ENCODE results near the gene SBF2. TPM values are rescaled to one million over a fixed set of nuclear protein-coding genes. Genes with fewer than 3 reads are reported as not detected.

Gene SBF2
- total RNA-seq, 1 donor from 2014 or later = 12.0 TPM

DNA sequence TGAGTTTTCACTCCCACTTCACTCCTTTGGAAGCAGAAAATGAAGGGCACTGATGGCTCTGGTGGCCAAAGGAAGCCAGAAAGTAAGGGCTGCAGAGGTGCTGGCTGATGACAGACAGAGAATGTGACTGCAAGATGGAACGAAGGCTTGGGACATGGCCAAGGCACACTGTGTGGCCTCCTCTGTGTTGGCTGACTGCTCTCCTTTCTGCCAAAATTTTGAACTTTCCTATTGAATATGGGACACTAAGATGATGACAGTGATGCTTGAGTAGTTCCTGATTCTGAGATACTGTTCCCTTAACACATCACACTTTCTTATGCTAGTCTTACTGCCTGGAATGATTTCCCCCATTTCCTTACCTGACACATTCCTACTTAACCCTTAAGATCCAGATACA lies 473.8 kb downstream of the SBF2 start:
- H3K27me3 Mint-ChIP-seq = no peaks in the 10 kb centered on the region
- no peaks in the 10 kb centered on the region for H3K9me3 Mint-ChIP-seq
- peaks cover 3% of the 10 kb centered on the region for H3K36me3 Mint-ChIP-seq (ENCODE audit: low read depth)
- ChIA-PET POLR2A (interaction anchor here (0.6 kb wide), 1 partner anchor 607 kb away, joined by 8 read pairs; no protein-coding TSS in a partner anchor), CTCF (no interaction called here)
- intact Hi-C loops (cut with micrococcal nuclease) = no loop called here
- TF ChIP-seq, protein P1, sequence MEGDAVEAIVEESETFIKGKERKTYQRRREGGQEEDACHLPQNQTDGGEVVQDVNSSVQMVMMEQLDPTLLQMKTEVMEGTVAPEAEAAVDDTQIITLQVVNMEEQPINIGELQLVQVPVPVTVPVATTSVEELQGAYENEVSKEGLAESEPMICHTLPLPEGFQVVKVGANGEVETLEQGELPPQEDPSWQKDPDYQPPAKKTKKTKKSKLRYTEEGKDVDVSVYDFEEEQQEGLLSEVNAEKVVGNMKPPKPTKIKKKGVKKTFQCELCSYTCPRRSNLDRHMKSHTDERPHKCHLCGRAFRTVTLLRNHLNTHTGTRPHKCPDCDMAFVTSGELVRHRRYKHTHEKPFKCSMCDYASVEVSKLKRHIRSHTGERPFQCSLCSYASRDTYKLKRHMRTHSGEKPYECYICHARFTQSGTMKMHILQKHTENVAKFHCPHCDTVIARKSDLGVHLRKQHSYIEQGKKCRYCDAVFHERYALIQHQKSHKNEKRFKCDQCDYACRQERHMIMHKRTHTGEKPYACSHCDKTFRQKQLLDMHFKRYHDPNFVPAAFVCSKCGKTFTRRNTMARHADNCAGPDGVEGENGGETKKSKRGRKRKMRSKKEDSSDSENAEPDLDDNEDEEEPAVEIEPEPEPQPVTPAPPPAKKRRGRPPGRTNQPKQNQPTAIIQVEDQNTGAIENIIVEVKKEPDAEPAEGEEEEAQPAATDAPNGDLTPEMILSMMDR (IDR thresholded peaks at IDR 0.05) = no peak
- DNase-seq = no peak
- H3K4me1 Mint-ChIP-seq = no peaks in the 10 kb centered on the region
- H3K4me3 Mint-ChIP-seq = no peak overlapping the region
- no peak overlapping the region for H3K27ac Mint-ChIP-seq
- ATAC-seq (ENCODE audit: low read depth) = no peak

DNA sequence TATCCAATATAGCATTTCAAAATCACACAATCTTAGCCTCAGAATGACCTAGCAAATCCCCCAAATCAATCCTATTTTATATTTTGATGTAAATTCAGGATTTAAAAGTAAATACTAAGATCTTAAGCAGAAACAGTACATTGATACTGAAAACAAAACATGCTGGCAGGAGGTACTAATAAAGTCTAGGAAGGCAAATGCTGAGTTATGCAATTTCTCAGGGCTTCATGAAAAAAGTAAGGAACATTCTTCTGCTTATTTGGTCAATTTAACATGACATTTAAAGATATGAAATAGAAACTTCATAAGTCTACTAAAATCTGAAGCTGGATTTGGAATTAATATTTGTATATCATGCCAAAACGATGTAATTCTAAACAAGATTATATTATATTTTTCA lies 476.8 kb downstream of the SBF2 start:
- Mint-ChIP-seq H3K4me3 (no peak overlapping the region), H3K9me3 (no peaks in the 10 kb centered on the region), H3K4me1 (no peaks in the 10 kb centered on the region), H3K27me3 (no peaks in the 10 kb centered on the region), H3K36me3 (ENCODE audit: low read depth) (peaks cover 8% of the 10 kb centered on the region), H3K27ac (no peak overlapping the region)
- ATAC-seq (ENCODE audit: low read depth) (no peak), DNase-seq (no peak)
- CTCF ChIA-PET = no interaction called here
- intact Hi-C loops (cut with micrococcal nuclease) = no loop called here
- POLR2A ChIA-PET = no interaction called here
- TF ChIP-seq, protein P1 (IDR thresholded peaks at IDR 0.05) = no peak

DNA sequence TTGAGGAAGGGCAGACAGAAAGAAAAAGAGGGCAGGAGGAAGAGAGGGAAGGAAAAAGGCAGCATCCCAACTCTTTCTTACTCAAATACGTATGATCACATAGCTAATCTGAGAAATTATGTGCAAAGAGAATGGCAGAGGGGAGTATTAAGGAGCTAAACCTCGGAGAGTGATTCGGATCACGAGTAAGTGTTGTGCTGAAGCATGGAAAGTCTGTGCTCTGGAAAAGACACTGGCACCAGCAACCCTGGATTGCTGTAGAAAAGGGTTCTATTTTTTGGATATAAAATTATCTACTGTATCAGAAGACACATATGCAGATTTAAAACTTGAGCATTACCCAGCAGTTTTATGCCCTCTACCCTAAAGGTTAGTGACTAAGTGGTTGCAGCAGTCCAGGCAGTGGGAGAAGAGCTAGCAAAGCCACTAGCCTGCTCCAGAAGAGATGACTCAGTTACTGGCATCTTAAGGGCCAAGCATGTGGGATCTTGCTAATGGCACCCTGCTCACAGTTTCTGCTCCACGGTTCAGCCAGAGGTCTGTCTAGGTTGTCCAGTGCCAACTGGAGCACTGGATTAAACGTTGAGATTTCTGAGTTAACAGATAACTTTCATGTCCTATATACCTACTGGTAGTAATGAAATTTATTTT lies 478.4 kb downstream of the SBF2 start:
- POLR2A ChIA-PET = interaction anchor here (0.6 kb wide), 1 partner anchor 53 kb away, joined by 5 read pairs; no protein-coding TSS in a partner anchor
- no peaks in the 10 kb centered on the region for H3K9me3 Mint-ChIP-seq
- peaks cover 17% of the 10 kb centered on the region for H3K36me3 Mint-ChIP-seq (ENCODE audit: low read depth)
- CTCF ChIA-PET = no interaction called here
- no peak overlapping the region for H3K27ac Mint-ChIP-seq
- no peaks in the 10 kb centered on the region for H3K4me1 Mint-ChIP-seq
- H3K4me3 Mint-ChIP-seq = no peak overlapping the region
- DNase-seq (no peak), ATAC-seq (ENCODE audit: low read depth) (no peak)
- H3K27me3 Mint-ChIP-seq = no peaks in the 10 kb centered on the region
- intact Hi-C loops (cut with micrococcal nuclease) = no loop called here
- TF ChIP-seq, protein P1 (IDR thresholded peaks at IDR 0.05) = no peak

GRCh38 chr11:9814108-9814507 lies 479.9 kb downstream of the SBF2 start:
- no peak overlapping the region for H3K4me3 Mint-ChIP-seq
- DNase-seq (no peak), ATAC-seq (ENCODE audit: low read depth) (no peak)
- intact Hi-C loops (cut with micrococcal nuclease) = no loop called here
- TF ChIP-seq, protein P1 (IDR thresholded peaks at IDR 0.05) = no peak
- ChIA-PET CTCF (no interaction called here), POLR2A (no interaction called here)
- H3K27me3 Mint-ChIP-seq = no peaks in the 10 kb centered on the region
- no peaks in the 10 kb centered on the region for H3K9me3 Mint-ChIP-seq
- H3K27ac Mint-ChIP-seq = no peak overlapping the region
- peaks cover 20% of the 10 kb centered on the region for H3K36me3 Mint-ChIP-seq (ENCODE audit: low read depth)
- no peaks in the 10 kb centered on the region for H3K4me1 Mint-ChIP-seq

DNA sequence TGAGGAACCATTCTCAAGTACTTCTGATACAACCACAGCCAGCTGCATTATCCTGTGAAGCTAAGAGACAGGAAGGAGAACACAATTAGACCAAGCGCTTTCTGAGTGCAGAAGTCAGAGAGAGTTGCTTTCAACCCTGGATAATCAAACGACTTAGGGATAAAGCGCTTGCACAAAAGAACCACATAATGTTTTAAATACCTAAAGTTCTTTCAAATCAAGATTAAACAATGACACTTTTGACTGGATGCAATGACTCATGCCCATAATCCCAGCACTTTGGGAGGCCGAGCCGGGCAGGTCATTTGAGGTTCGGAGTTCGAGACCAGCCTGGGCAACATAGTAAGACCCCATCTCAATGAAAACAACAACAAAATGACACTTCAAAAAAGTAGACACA lies 485.1 kb downstream of the SBF2 start:
- intact Hi-C loops (cut with micrococcal nuclease) = no loop called here
- CTCF ChIA-PET = interaction anchor here (0.7 kb wide), 1 partner anchor 90 kb away, joined by 6 read pairs; no protein-coding TSS in a partner anchor
- TF ChIP-seq, protein P1 (IDR thresholded peaks at IDR 0.05) = no peak
- Mint-ChIP-seq H3K4me1 (no peaks in the 10 kb centered on the region), H3K27ac (no peak overlapping the region), H3K4me3 (no peak overlapping the region), H3K27me3 (no peaks in the 10 kb centered on the region), H3K36me3 (ENCODE audit: low read depth) (peaks cover 41% of the 10 kb centered on the region), H3K9me3 (no peaks in the 10 kb centered on the region)
- POLR2A ChIA-PET = interaction anchor here (0.7 kb wide), 1 partner anchor 50 kb away, joined by 3 read pairs; no protein-coding TSS in a partner anchor
- ATAC-seq (ENCODE audit: low read depth) = no peak
- DNase-seq = no peak
